ENCODE results near the gene PDE6B.

DNA sequence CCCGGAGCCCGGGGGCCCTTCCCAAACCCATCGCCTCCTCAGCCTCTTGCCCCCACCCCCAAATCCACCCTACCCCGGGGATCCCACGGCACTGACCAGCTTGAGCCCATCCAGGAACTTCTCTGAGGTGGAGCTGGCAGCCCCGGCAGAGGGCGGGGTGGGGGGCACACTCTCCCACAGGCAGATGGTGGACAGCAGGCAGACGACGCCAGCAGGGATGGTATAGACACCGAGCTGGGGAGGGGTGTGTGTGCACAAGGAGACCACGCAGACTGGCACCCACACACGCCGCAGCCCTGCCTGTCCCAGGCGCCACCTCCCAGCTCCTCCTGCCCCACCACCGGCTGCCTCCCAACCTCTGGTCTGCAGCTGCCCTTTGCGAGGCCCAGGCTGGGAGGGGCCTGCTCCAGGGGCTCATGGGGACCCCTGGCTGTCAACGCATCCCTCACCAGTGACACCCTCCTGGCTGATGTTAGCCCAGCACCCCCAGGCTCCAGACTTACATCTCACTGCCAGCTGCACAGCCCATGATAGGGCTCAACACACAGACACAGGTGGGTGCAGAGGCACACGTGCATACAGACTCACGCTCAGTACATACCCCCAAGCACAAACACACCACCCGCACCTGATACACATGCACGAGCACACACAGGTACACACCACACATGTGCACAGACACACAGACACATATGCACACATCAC is 59.4 kb downstream of the PDE6B start:
- TF ChIP-seq, protein P1, sequence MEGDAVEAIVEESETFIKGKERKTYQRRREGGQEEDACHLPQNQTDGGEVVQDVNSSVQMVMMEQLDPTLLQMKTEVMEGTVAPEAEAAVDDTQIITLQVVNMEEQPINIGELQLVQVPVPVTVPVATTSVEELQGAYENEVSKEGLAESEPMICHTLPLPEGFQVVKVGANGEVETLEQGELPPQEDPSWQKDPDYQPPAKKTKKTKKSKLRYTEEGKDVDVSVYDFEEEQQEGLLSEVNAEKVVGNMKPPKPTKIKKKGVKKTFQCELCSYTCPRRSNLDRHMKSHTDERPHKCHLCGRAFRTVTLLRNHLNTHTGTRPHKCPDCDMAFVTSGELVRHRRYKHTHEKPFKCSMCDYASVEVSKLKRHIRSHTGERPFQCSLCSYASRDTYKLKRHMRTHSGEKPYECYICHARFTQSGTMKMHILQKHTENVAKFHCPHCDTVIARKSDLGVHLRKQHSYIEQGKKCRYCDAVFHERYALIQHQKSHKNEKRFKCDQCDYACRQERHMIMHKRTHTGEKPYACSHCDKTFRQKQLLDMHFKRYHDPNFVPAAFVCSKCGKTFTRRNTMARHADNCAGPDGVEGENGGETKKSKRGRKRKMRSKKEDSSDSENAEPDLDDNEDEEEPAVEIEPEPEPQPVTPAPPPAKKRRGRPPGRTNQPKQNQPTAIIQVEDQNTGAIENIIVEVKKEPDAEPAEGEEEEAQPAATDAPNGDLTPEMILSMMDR (IDR thresholded peaks at IDR 0.05; ENCODE audit: poor library complexity, severe bottlenecking), result no peak
- no peak for TF ChIP-seq POLR2AphosphoS5 (IDR thresholded peaks at IDR 0.05)
- no peak for TF ChIP-seq EZH2 (IDR thresholded peaks at IDR 0.05; ENCODE audit: borderline replicate concordance, insufficient read depth, low read length, poor library complexity, severe bottlenecking)
- no peak for TF ChIP-seq TAF1 (IDR thresholded peaks at IDR 0.05; ENCODE audit: low read depth)
- no peak for TF ChIP-seq EP300 (conservative IDR thresholded peaks at IDR 0.05; ENCODE audit: poor library complexity, severe bottlenecking)
- no peak for TF ChIP-seq SMC3 (conservative IDR thresholded peaks at IDR 0.05; ENCODE audit: poor library complexity)
